Measurements from ENCODE around the gene CUL4A. TPM values are rescaled to one million over a fixed set of nuclear protein-coding genes. Genes with fewer than 3 reads are reported as not detected.

CUL4A gene
- 100 to 1,000 TPM in 1 of 2 donors, 10 to 100 TPM in 1; 85.3 to 162 TPM for total RNA-seq

GRCh38 chr13:113209336-113209758 is at the start of gene CUL4A:
CUL4A (plus strand) TSS chr13:113209613; CDS start chr13:113209628, 15 bp downstream.

GRCh38 chr13:113208421-113209335 is 735 bp upstream of the CUL4A start, which contains the start of gene PCID2:
PCID2 (minus strand) TSS chr13:113208669; CDS start chr13:113208634, 35 bp downstream.

GRCh38 chr13:113296823-113297369 is 87.5 kb downstream of the CUL4A start, which contains the start of gene LAMP1:
LAMP1 (plus strand) TSS chr13:113297239; CDS start chr13:113297435, 196 bp downstream.

Small RNAs within 50 kb of the gene (small RNA-seq; reads per million reads assigned to genes)
- gene AL137002.1: 0 reads per million in 2 donors
- 0 reads per million in 2 donors for gene MIR8075

Other genes starting within 250 kb of the CUL4A start
- gene MCF2L, start 240.4 kb upstream of the CUL4A start, total RNA-seq: 100 to 1,000 TPM; 417 to 493 TPM
- under 1 TPM; 0.33 to 0.69 TPM for gene F7, start 103.8 kb upstream of the CUL4A start, total RNA-seq
- under 1 TPM in 1 of 2 donors, not detected in 1; 0.33 TPM for gene F10, start 86.8 kb upstream of the CUL4A start, total RNA-seq
- not detected for gene PROZ, start 51.0 kb upstream of the CUL4A start, total RNA-seq
- gene PCID2, start 944 bp upstream of the CUL4A start, total RNA-seq: 10 to 100 TPM; 40.6 to 63.3 TPM
- 100 to 1,000 TPM; 120 to 134 TPM for gene LAMP1, start 87.6 kb downstream of the CUL4A start, total RNA-seq
- 1 to 10 TPM; 1.7 to 3.8 TPM for gene GRTP1, start 154.5 kb downstream of the CUL4A start, total RNA-seq
- under 1 TPM; 0.33 to 0.69 TPM for gene ADPRHL1, start 243.9 kb downstream of the CUL4A start, total RNA-seq